ENCODE data around the gene FICD.

DNA sequence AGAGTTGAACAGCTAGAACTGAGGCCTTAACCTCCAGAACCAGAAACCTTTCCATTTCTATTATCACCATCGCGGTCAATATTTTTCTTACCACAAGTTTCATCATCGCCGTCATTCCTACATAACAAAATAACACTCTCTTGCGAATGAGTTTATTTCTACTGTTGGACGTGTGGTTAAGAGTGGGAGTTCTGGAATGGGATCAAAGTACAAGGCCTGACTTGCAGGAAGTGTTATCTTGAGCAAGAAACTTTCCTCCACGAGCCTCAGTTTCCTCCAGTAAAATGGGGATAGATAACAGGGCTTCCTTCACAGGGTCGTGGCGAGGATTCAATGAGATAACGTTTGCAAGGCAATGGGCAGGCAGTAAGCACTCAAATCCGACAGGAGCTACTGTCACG, 45.2 kb downstream of the FICD start:
- TF ChIP-seq, protein P1, sequence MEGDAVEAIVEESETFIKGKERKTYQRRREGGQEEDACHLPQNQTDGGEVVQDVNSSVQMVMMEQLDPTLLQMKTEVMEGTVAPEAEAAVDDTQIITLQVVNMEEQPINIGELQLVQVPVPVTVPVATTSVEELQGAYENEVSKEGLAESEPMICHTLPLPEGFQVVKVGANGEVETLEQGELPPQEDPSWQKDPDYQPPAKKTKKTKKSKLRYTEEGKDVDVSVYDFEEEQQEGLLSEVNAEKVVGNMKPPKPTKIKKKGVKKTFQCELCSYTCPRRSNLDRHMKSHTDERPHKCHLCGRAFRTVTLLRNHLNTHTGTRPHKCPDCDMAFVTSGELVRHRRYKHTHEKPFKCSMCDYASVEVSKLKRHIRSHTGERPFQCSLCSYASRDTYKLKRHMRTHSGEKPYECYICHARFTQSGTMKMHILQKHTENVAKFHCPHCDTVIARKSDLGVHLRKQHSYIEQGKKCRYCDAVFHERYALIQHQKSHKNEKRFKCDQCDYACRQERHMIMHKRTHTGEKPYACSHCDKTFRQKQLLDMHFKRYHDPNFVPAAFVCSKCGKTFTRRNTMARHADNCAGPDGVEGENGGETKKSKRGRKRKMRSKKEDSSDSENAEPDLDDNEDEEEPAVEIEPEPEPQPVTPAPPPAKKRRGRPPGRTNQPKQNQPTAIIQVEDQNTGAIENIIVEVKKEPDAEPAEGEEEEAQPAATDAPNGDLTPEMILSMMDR (conservative IDR thresholded peaks at IDR 0.05; ENCODE audit: low read length): no peak
- TF ChIP-seq EZH2phosphoT487 (IDR thresholded peaks at IDR 0.05; ENCODE audit: borderline replicate concordance, low read depth, low read length): no peak
